Right renal pelvis (tissue), 4 donors: ENCODE measurements around the gene CCDC73. TPM values are rescaled to one million over a fixed set of nuclear protein-coding genes. Genes with fewer than 3 reads are reported as not detected.

ENCODE experiments used
- polyA plus RNA-seq, 4 donors: library from polyadenylated mRNA; unstranded; fragments of 120-200 nt; gene quantifications; one replicate each; pipeline ENCODE4 v1.2.1, GENCODE V29; 2013; ENCODE audit not compliant: insufficient read length in 4 of 4

Gene CCDC73
- polyA plus RNA-seq, 4 donors, result 0.24 to 0.69 (median 0.31) TPM

Other genes with a start within 250 kb of the CCDC73 start
- 100 to 1,000 TPM; 681 to 777 (median 726) TPM for gene EIF3M, start 210.8 kb downstream of the CCDC73 start, polyA plus RNA-seq
- 1 to 10 TPM; 6.1 to 8.0 (median 7.4) TPM for gene PRRG4, start 35.3 kb upstream of the CCDC73 start, polyA plus RNA-seq
- 10 to 100 TPM; 35.7 to 48.8 (median 42.2) TPM for gene QSER1, start 98.1 kb upstream of the CCDC73 start, polyA plus RNA-seq
- gene DEPDC7, start 221.2 kb upstream of the CCDC73 start, polyA plus RNA-seq, result 1 to 10 TPM; 5.4 to 8.4 (median 6.5) TPM
- gene TCP11L1, start 244.9 kb upstream of the CCDC73 start, polyA plus RNA-seq, result 10 to 100 TPM in 3 of 4 donors, 1 to 10 TPM in 1; 9.9 to 11.6 (median 10.6) TPM